ENCODE results near the gene DMBT1.

The DMBT1 gene

GRCh38 chr10:122560279-122560804 lies at the start of gene DMBT1:
DMBT1 (plus strand) TSS chr10:122560754; CDS start chr10:122560771, 17 bp downstream.
- Histone ChIP-seq H3K4me1 (ENCODE audit: insufficient read depth, low read length) (peaks cover 18% of the 10 kb centered on the region), H3K9me3 (ENCODE audit: insufficient read depth, low read length, severe bottlenecking) (no peaks in the 10 kb centered on the region), H2AFZ (ENCODE audit: low read depth, low read length) (no peak within 1 kb of the TSS), H3K79me2 (ENCODE audit: insufficient read depth, low read length) (no peaks in the 10 kb centered on the region), H3K27ac (ENCODE audit: low read length) (no peak within 1 kb of the TSS), H3K36me3 (ENCODE audit: insufficient read depth, low read length) (no peaks in the 10 kb centered on the region), H3K27me3 (ENCODE audit: insufficient read depth, low read length, poor library complexity) (peaks cover 10% of the 10 kb centered on the region), H3K4me2 (ENCODE audit: insufficient read depth, low read length) (no peak within 1 kb of the TSS), H3K9ac (ENCODE audit: low read depth, low read length) (no peak within 1 kb of the TSS), H3K4me3 (ENCODE audit: low read depth in 1 of 2, low read length in 2 of 2) (no peak within 1 kb of the TSS), H4K20me1 (ENCODE audit: insufficient read depth, low read length) (no peaks in the 10 kb centered on the region)
- no peak for ATAC-seq (ENCODE audit: insufficient read depth, low read depth)
- no peak for DNase-seq
- no peak for TF ChIP-seq CTCF (IDR thresholded peaks at IDR 0.05; ENCODE audit: borderline replicate concordance, extremely low read depth, low read length, poor library complexity, severe bottlenecking)
- no peak for TF ChIP-seq EZH2 (IDR thresholded peaks at IDR 0.05; ENCODE audit: borderline replicate concordance, low read depth, low read length, severe bottlenecking)

- Histone ChIP-seq H3K79me2 (ENCODE audit: insufficient read depth, low read length) (no peaks in the 10 kb centered on the region), H3K4me3 (ENCODE audit: low read depth in 1 of 2, low read length in 2 of 2) (no peak overlapping the region), H3K27me3 (ENCODE audit: insufficient read depth, low read length, poor library complexity) (no peaks in the 10 kb centered on the region), H3K36me3 (ENCODE audit: insufficient read depth, low read length) (no peaks in the 10 kb centered on the region), H3K9me3 (ENCODE audit: insufficient read depth, low read length, severe bottlenecking) (no peaks in the 10 kb centered on the region), H3K9ac (ENCODE audit: low read depth, low read length) (no peak overlapping the region), H4K20me1 (ENCODE audit: insufficient read depth, low read length) (no peaks in the 10 kb centered on the region), H3K4me2 (ENCODE audit: insufficient read depth, low read length) (no peak overlapping the region), H3K27ac (ENCODE audit: low read length) (no peak overlapping the region), H2AFZ (ENCODE audit: low read depth, low read length) (no peak overlapping the region), H3K4me1 (ENCODE audit: insufficient read depth, low read length) (peaks cover 26% of the 10 kb centered on the region)
- ATAC-seq (ENCODE audit: insufficient read depth, low read depth), result no peak
- no peak for TF ChIP-seq EZH2 (IDR thresholded peaks at IDR 0.05; ENCODE audit: borderline replicate concordance, low read depth, low read length, severe bottlenecking)
- TF ChIP-seq CTCF (IDR thresholded peaks at IDR 0.05; ENCODE audit: borderline replicate concordance, extremely low read depth, low read length, poor library complexity, severe bottlenecking), result no peak
- DNase-seq, result no peak
Observed at GRCh38 chr10:122513053-122513452, 47.5 kb upstream of the DMBT1 start.

GRCh38 chr10:122514045-122514840 lies 46.3 kb upstream of the DMBT1 start:
- Histone ChIP-seq H3K79me2 (ENCODE audit: insufficient read depth, low read length) (no peaks in the 10 kb centered on the region), H3K27me3 (ENCODE audit: insufficient read depth, low read length, poor library complexity) (no peaks in the 10 kb centered on the region), H3K4me1 (ENCODE audit: insufficient read depth, low read length) (peaks cover 26% of the 10 kb centered on the region), H3K9ac (ENCODE audit: low read depth, low read length) (no peak overlapping the region), H4K20me1 (ENCODE audit: insufficient read depth, low read length) (no peaks in the 10 kb centered on the region), H3K36me3 (ENCODE audit: insufficient read depth, low read length) (no peaks in the 10 kb centered on the region), H3K4me3 (ENCODE audit: low read depth in 1 of 2, low read length in 2 of 2) (no peak overlapping the region), H3K27ac (ENCODE audit: low read length) (no peak overlapping the region), H2AFZ (ENCODE audit: low read depth, low read length) (no peak overlapping the region), H3K9me3 (ENCODE audit: insufficient read depth, low read length, severe bottlenecking) (no peaks in the 10 kb centered on the region), H3K4me2 (ENCODE audit: insufficient read depth, low read length) (no peak overlapping the region)
- DNase-seq (no peak), ATAC-seq (ENCODE audit: insufficient read depth, low read depth) (no peak)
- no peak for TF ChIP-seq CTCF (IDR thresholded peaks at IDR 0.05; ENCODE audit: borderline replicate concordance, extremely low read depth, low read length, poor library complexity, severe bottlenecking)
- TF ChIP-seq EZH2 (IDR thresholded peaks at IDR 0.05; ENCODE audit: borderline replicate concordance, low read depth, low read length, severe bottlenecking), result no peak

All from DND-41 (cell line).